WTC11 (cell line): ENCODE measurements around the gene ZNF749. TPM values are rescaled to one million over a fixed set of nuclear protein-coding genes. Genes with fewer than 3 reads are reported as not detected.
A peak's percentile ranks its signal among the peaks of the same experiment; 100 is the strongest.

Experiments used
- ATAC-seq: fragments of 200-7000 bp; cut with Tn5 transposase; 2 replicates; pipeline ENCODE4 v1.10.0; 2021; ENCODE audit warnings: mild to moderate bottlenecking, moderate library complexity
- Bru-seq: library from RNA; stranded (reverse); fragments of 400-500 nt; gene quantifications from one replicate; lab custom pipeline; 2021; lab: Mats Ljungman, UMichigan
- CTCF ChIA-PET: fragments of 300-600 bp; sonication (Branson Sonifier 250); formaldehyde crosslinking; loops from one replicate; lab custom pipeline; 2021; ENCODE audit warnings: antibody characterized with exemption; lab: Charles Lee
- POLR2A ChIA-PET: fragments of 350-600 bp; sonication (Branson Sonifier 250); formaldehyde crosslinking; loops from one replicate; lab custom pipeline; 2021; ENCODE audit warnings: antibody characterized with exemption; lab: Charles Lee
- DNase-seq: peaks from one replicate; pipeline ENCODE4 v3.0.0; 2021; ENCODE audit warnings: low spot score
- H3K27ac Mint-ChIP-seq: 2 replicates; pipeline ENCODE4 v1.8.0; 2021; ENCODE audit warnings: mixed read lengths
- H3K27me3 Mint-ChIP-seq: 2 replicates; pipeline ENCODE4 v1.8.0; 2021; ENCODE audit warnings: low read depth, mild to moderate bottlenecking, moderate library complexity, mixed read lengths
- H3K36me3 Mint-ChIP-seq: 2 replicates; pipeline ENCODE4 v1.8.0; 2021; ENCODE audit warnings: mixed read lengths
- H3K4me1 Mint-ChIP-seq: 2 replicates; pipeline ENCODE4 v1.8.0; 2022; ENCODE audit warnings: mixed read lengths
- H3K4me3 Mint-ChIP-seq: 2 replicates; pipeline ENCODE4 v1.8.0; 2021; ENCODE audit warnings: mild to moderate bottlenecking, moderate library complexity, mixed read lengths
- H3K9me3 Mint-ChIP-seq: 2 replicates; pipeline ENCODE4 v1.8.0; 2021; ENCODE audit warnings: mixed read lengths
- AFF4 ChIP-seq: sonication (generic); formaldehyde crosslinking; IDR thresholded peaks from 2 replicates; pipeline ENCODE4 v1.8.1; 2023; ENCODE audit warnings: mild to moderate bottlenecking, missing genetic modification reagents, borderline replicate concordance
- AR ChIP-seq: fragments of 250-450 bp; sonication (Bioruptor Pico); IDR thresholded peaks from 2 replicates; pipeline ENCODE4 v1.9.0; 2021; ENCODE audit warnings: mild to moderate bottlenecking
- CREM ChIP-seq: sonication (generic); formaldehyde crosslinking; IDR thresholded peaks from 2 replicates; pipeline ENCODE4 v1.8.1; 2022; ENCODE audit warnings: mild to moderate bottlenecking, missing genetic modification reagents, moderate library complexity
- E2F5 ChIP-seq: sonication (generic); formaldehyde crosslinking; IDR thresholded peaks from 2 replicates; pipeline ENCODE4 v1.8.1; 2022; ENCODE audit warnings: mild to moderate bottlenecking, moderate library complexity, missing genetic modification reagents
- HMGA2 ChIP-seq: fragments of 250-450 bp; sonication (Bioruptor Pico); IDR thresholded peaks from 2 replicates; pipeline ENCODE4 v1.4.0; 2021; ENCODE audit warnings: mild to moderate bottlenecking, moderate library complexity
- KAT7 ChIP-seq: sonication (generic); formaldehyde crosslinking; IDR thresholded peaks from 2 replicates; pipeline ENCODE4 v1.8.1; 2023; ENCODE audit warnings: missing genetic modification reagents, mild to moderate bottlenecking, borderline replicate concordance
- MXD4 ChIP-seq: fragments of 250-450 bp; sonication (Bioruptor Pico); IDR thresholded peaks from 2 replicates; pipeline ENCODE4 v1.8.0; 2021; ENCODE audit warnings: mild to moderate bottlenecking, moderate library complexity, borderline replicate concordance
- NR2C2 ChIP-seq: sonication (generic); formaldehyde crosslinking; IDR thresholded peaks from 2 replicates; pipeline ENCODE4 v1.8.0; 2022; ENCODE audit warnings: mild to moderate bottlenecking, missing genetic modification reagents
- NR3C1 ChIP-seq: sonication (generic); formaldehyde crosslinking; conservative IDR thresholded peaks from 2 replicates; pipeline ENCODE4 v1.8.1; 2023; ENCODE audit warnings: low read depth, mild to moderate bottlenecking, missing genetic modification reagents
- RELA ChIP-seq: sonication (generic); formaldehyde crosslinking; IDR thresholded peaks from 2 replicates; pipeline ENCODE4 v1.8.1; 2022; ENCODE audit warnings: missing genetic modification reagents, mild to moderate bottlenecking, borderline replicate concordance
- SMAD3 ChIP-seq: sonication (generic); formaldehyde crosslinking; IDR thresholded peaks from 2 replicates; pipeline ENCODE4 v1.8.0; 2022; ENCODE audit warnings: missing genetic modification reagents, mild to moderate bottlenecking, borderline replicate concordance
- SP1 ChIP-seq: sonication (generic); formaldehyde crosslinking; conservative IDR thresholded peaks from 2 replicates; pipeline ENCODE4 v1.8.1; 2022; ENCODE audit warnings: missing genetic modification reagents
- ZBTB43 ChIP-seq: sonication (generic); formaldehyde crosslinking; IDR thresholded peaks from 2 replicates; pipeline ENCODE4 v1.8.1; 2023; ENCODE audit warnings: mild to moderate bottlenecking, missing genetic modification reagents
- ZNF317 ChIP-seq: sonication (generic); formaldehyde crosslinking; IDR thresholded peaks from 2 replicates; pipeline ENCODE4 v1.8.1; 2023; ENCODE audit warnings: low read depth, mild to moderate bottlenecking, moderate library complexity, missing genetic modification reagents, borderline replicate concordance
- ZNF396 ChIP-seq: fragments of 250-450 bp; sonication (Bioruptor Pico); IDR thresholded peaks from 2 replicates; pipeline ENCODE4 v1.8.0; 2021; ENCODE audit warnings: mild to moderate bottlenecking, moderate library complexity, borderline replicate concordance
- ZNF416 ChIP-seq: fragments of 250-450 bp; sonication (Bioruptor Pico); IDR thresholded peaks from 2 replicates; pipeline ENCODE4 v1.9.0; 2021; ENCODE audit warnings: mild to moderate bottlenecking, inconsistent platforms
- ZNF425 ChIP-seq: fragments of 250-450 bp; sonication (Bioruptor Pico); conservative IDR thresholded peaks from 2 replicates; pipeline ENCODE4 v1.9.0; 2021; ENCODE audit warnings: mild to moderate bottlenecking
- long read RNA-seq, 3 experiments: library from RNA in 1 of 3; library from capped mRNA in 1 of 3; library from polyadenylated mRNA in 1 of 3; unstranded in 2 of 3; stranded (forward) in 1 of 3; transcript quantifications; one replicate each; pipeline ENCODE4 v2.0.0, GENCODE V29; 2021
- total RNA-seq: library from RNA; stranded (reverse); gene quantifications from 3 replicates; pipeline ENCODE4 v1.2.3, GENCODE V29; 2021
- TF ChIP-seq, protein P1 (sequence below): sonication (generic); formaldehyde crosslinking; IDR thresholded peaks from 2 replicates; pipeline ENCODE4 v1.8.1; 2023; ENCODE audit warnings: mild to moderate bottlenecking, moderate library complexity, missing genetic modification reagents
- TF ChIP-seq, protein P2 (sequence below): sonication (generic); formaldehyde crosslinking; IDR thresholded peaks from 2 replicates; pipeline ENCODE4 v1.8.0; 2022; ENCODE audit warnings: mild to moderate bottlenecking, missing genetic modification reagents

Gene ZNF749
- total RNA-seq, result 32.3 to 34.7 TPM (median 34.6 TPM) in 3 replicates
- Bru-seq, nascent RNA, result percentile 86 among the genes with signal in this experiment
- long read RNA-seq, experiment 1, transcript ZNF749-203 (2 exons, 677 nt), result major isoform, 9 of 34 reads
- long read RNA-seq, experiment 1, transcript ZNF749-201 (3 exons, 2,587 nt), result minor isoform, 5 of 34 reads
- long read RNA-seq, experiment 1, partial matches to known transcripts, result 2 of 34 reads
- long read RNA-seq, experiment 1, other reads (novel, unspliced or antisense), result 15 of 34 reads
- long read RNA-seq, experiment 2, transcript ZNF749-203 (2 exons, 677 nt), result major isoform, 7 of 19 reads
- long read RNA-seq, experiment 2, partial matches to known transcripts, result 0 of 19 reads
- long read RNA-seq, experiment 2, other reads (novel, unspliced or antisense), result 11 of 19 reads
- long read RNA-seq, experiment 3, partial matches to known transcripts, result 0 of 3 reads
- long read RNA-seq, experiment 3, other reads (novel, unspliced or antisense), result 1 of 3 reads

DNA sequence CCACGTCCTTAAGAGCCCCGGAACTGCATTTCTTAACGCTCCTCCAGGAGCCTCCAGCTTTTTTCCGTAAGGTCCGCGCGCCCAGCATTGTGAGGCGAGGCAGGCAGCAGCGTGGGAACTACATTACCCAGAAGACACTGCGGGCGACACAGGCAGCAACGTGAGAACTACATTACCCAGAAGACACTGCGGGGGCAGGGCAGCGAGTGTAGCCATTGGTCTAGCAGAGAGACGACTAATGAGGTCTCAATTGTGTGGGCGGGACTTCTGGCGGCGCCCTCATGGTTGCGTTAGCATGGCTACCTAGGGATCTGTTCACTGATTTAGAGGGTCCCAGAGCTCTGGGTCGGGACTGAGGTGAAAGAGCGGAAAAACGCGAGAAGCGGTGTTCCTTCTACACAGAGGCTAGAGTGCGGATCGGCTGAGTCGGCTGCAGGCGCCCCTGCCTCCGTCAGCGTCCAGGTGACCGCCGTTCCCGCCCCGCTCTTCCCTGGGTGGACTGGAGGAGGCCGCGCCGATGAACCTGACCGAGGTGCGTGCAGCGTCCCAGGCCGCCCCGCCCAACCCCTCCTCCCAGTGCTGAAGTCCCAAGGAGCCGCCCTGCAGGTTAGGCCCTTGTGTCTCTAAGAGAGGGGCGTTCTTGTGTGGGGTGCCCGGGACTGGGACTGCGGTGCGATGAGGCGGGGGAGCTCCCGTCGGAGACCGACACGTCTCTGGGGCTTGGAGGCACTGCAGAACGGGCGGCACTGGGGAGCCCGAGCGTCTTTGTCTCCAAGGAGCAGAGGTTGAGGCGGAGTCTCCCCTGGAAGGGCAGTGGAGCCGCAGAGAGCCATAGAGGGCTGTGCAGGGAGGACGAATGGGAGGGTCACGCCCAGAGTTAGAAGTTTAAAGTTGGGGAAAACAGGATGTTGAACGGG lies at the start of gene ZNF749:
TSS of gene ZNF749 (plus strand) at position 264 of the 917 bp plus-strand sequence. CDS start at position 518, 254 bp downstream.
- POLR2A ChIA-PET, result interaction anchor here (0.5 to 1.3 kb wide), 8 partner anchors 9 to 334 kb away, joined by 3 to 6 read pairs (median 3); partner anchors contain the start of genes ZNF419, ZNF548, ZNF586 and ZNF772
- H3K4me3 Mint-ChIP-seq, result peak within 1 kb of the TSS; percentile 87
- TF ChIP-seq SMAD3 (peak; percentile 33; the same call in 1 of the 2 replicates), NR2C2 (CRISPR knock-in tag) (no peak), KAT7 (peak; percentile 70; the same call in 1 of the 2 replicates), SP1 (peak; percentile 95), ZNF396 (CRISPR knock-in tag) (no peak), AFF4 (CRISPR knock-in tag) (no peak), ZBTB43 (no peak; the same call in 1 of the 2 replicates), HMGA2 (CRISPR knock-in tag) (no peak), E2F5 (CRISPR knock-in tag) (peak; percentile 51; the same call in 1 of the 2 replicates), AR (CRISPR knock-in tag) (no peak), CREM (peak; percentile 57), ZNF416 (CRISPR knock-in tag) (peak; percentile 54; the same call in 1 of the 2 replicates), MXD4 (CRISPR knock-in tag) (no peak), NR3C1 (CRISPR knock-in tag) (no peak), ZNF425 (CRISPR knock-in tag) (no peak), ZNF317 (CRISPR knock-in tag) (no peak), RELA (CRISPR knock-in tag) (0 out of 2 replicates have a peak, but pooled peaks have one; percentile 46)
- TF ChIP-seq, protein P1, sequence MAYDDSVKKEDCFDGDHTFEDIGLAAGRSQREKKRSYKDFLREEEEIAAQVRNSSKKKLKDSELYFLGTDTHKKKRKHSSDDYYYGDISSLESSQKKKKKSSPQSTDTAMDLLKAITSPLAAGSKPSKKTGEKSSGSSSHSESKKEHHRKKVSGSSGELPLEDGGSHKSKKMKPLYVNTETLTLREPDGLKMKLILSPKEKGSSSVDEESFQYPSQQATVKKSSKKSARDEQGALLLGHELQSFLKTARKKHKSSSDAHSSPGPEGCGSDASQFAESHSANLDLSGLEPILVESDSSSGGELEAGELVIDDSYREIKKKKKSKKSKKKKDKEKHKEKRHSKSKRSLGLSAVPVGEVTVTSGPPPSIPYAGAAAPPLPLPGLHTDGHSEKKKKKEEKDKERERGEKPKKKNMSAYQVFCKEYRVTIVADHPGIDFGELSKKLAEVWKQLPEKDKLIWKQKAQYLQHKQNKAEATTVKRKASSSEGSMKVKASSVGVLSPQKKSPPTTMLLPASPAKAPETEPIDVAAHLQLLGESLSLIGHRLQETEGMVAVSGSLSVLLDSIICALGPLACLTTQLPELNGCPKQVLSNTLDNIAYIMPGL (CRISPR knock-in tag), result peak; percentile 40; the same call in 1 of the 2 replicates
- TF ChIP-seq, protein P2, sequence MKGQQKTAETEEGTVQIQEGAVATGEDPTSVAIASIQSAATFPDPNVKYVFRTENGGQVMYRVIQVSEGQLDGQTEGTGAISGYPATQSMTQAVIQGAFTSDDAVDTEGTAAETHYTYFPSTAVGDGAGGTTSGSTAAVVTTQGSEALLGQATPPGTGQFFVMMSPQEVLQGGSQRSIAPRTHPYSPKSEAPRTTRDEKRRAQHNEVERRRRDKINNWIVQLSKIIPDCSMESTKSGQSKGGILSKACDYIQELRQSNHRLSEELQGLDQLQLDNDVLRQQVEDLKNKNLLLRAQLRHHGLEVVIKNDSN (CRISPR knock-in tag), result no peak; the same call in 1 of the 2 replicates

More for the DNA sequence above, at the start of gene ZNF749:
- Mint-ChIP-seq H3K9me3 (no peaks in the 10 kb centered on the region), H3K36me3 (peaks cover 3% of the 10 kb centered on the region; the same call in 1 of the 2 replicates), H3K27me3 (no peaks in the 10 kb centered on the region), H3K27ac (peak within 1 kb of the TSS; percentile 97), H3K4me1 (peaks cover 18% of the 10 kb centered on the region)
- DNase-seq (peak; percentile 99), ATAC-seq (peak; percentile 91)
- CTCF ChIA-PET, result interaction anchor here (0.6 to 1.8 kb wide), 5 partner anchors 29 to 274 kb away, joined by 3 to 11 read pairs (median 4); partner anchors contain the start of genes ZNF154 and ZNF551
